A673 (cell line): ENCODE data around the gene CDHR1. TPM values are rescaled to one million over a fixed set of nuclear protein-coding genes. Genes with fewer than 3 reads are reported as not detected.

Source experiments
- BruUV-seq: library from RNA; stranded (reverse); fragments of 400-500 nt; replicated peaks from 2 replicates; lab custom pipeline; 2021; lab: Mats Ljungman, UMichigan
- CTCF ChIA-PET: fragments of 300-600 bp; sonication (Branson Sonifier 250); formaldehyde crosslinking; loops from one replicate; lab custom pipeline; 2022; ENCODE audit warnings: antibody characterized with exemption; lab: Charles Lee
- POLR2A ChIA-PET: fragments of 300-600 bp; sonication (Branson Sonifier 250); formaldehyde crosslinking; loops from one replicate; lab custom pipeline; 2022; ENCODE audit warnings: antibody characterized with exemption; ENCODE audit not compliant: low non-redundant PET; lab: Charles Lee
- DNase-seq: peaks from one replicate; pipeline ENCODE4 v3.0.0-alpha.2; 2015; ENCODE audit warnings: low spot score
- H3K27ac ChIP-seq: fragments of 200-600 bp; sonication (generic); 2 replicates; pipeline ENCODE4 v1.5.1; 2016; ENCODE audit warnings: mixed run types, low read depth, mild to moderate bottlenecking, mixed read lengths, antibody characterized with exemption, low read length; ENCODE audit not compliant: poor library complexity, severe bottlenecking
- H3K27me3 ChIP-seq: fragments of 200-600 bp; sonication (generic); replicated peaks from 2 replicates; pipeline ENCODE4 v1.6.1; 2017; ENCODE audit warnings: mixed run types, low read depth, mild to moderate bottlenecking, mixed read lengths, antibody characterized with exemption, low read length; ENCODE audit not compliant: insufficient read depth, poor library complexity
- H3K36me3 ChIP-seq: fragments of 200-600 bp; sonication (generic); 2 replicates; pipeline ENCODE4 v1.6.1; 2016; ENCODE audit warnings: mixed run types, mild to moderate bottlenecking, mixed read lengths, antibody characterized with exemption, low read length; ENCODE audit not compliant: insufficient read depth, poor library complexity, severe bottlenecking
- H3K4me1 ChIP-seq: fragments of 200-600 bp; sonication (generic); 2 replicates; pipeline ENCODE4 v1.6.1; 2017; ENCODE audit warnings: mixed run types, mild to moderate bottlenecking, mixed read lengths, antibody characterized with exemption, low read length; ENCODE audit not compliant: insufficient read depth, poor library complexity, severe bottlenecking
- H3K4me3 ChIP-seq: fragments of 200-600 bp; sonication (generic); 2 replicates; pipeline ENCODE4 v1.5.1; 2016; ENCODE audit warnings: low read depth, mixed run types, mild to moderate bottlenecking, mixed read lengths, low read length; ENCODE audit not compliant: poor library complexity, severe bottlenecking
- H3K9me3 ChIP-seq: fragments of 200-600 bp; sonication (generic); 2 replicates; pipeline ENCODE4 v1.6.1; 2016; ENCODE audit warnings: mixed run types, low read depth, mild to moderate bottlenecking, mixed read lengths, antibody characterized with exemption, low read length; ENCODE audit not compliant: poor library complexity, severe bottlenecking
- EZH2 ChIP-seq: fragments of 200-600 bp; sonication (generic); IDR thresholded peaks from 2 replicates; pipeline ENCODE4 v1.6.1; 2017; ENCODE audit warnings: borderline replicate concordance, low read depth, mild to moderate bottlenecking, mixed read lengths, antibody characterized with exemption, low read length; ENCODE audit not compliant: poor library complexity, severe bottlenecking
- intact Hi-C: fragments of 100-400 bp; cut with micrococcal nuclease; formaldehyde crosslinking; loops from one replicate; pipeline ENCODE4 v1.10.0; 2022; ENCODE audit not compliant: unreplicated experiment
- total RNA-seq: library from RNA; stranded (reverse); gene quantifications from 2 replicates; pipeline ENCODE4 v1.2.3, GENCODE V29; 2021
- TF ChIP-seq, protein P1 (sequence below): fragments of 300-800, 200-600 bp; sonication (generic); conservative IDR thresholded peaks from 2 replicates; pipeline ENCODE4 v1.5.1; 2017; ENCODE audit warnings: low read depth, mild to moderate bottlenecking, antibody characterized with exemption, low read length, moderate library complexity, mixed read lengths

CDHR1 gene
- total RNA-seq, 1 experiment from 2014 or later, result not detected

GRCh38 chr10:84205049-84205852 is 10.9 kb downstream of the CDHR1 start:
- Histone ChIP-seq H3K36me3 (no peaks in the 10 kb centered on the region), H3K27me3 (peaks cover 18% of the 10 kb centered on the region), H3K4me3 (no peak overlapping the region), H3K27ac (no peak overlapping the region), H3K9me3 (no peaks in the 10 kb centered on the region), H3K4me1 (no peaks in the 10 kb centered on the region)
- intact Hi-C loops, result loop anchor here (5.0 kb wide), 1 partner anchor 58 kb away; no protein-coding TSS in a partner anchor
- CTCF ChIA-PET, result no interaction called here
- peak; percentile 71 for DNase-seq
- no peak for TF ChIP-seq EZH2
- TF ChIP-seq, protein P1, sequence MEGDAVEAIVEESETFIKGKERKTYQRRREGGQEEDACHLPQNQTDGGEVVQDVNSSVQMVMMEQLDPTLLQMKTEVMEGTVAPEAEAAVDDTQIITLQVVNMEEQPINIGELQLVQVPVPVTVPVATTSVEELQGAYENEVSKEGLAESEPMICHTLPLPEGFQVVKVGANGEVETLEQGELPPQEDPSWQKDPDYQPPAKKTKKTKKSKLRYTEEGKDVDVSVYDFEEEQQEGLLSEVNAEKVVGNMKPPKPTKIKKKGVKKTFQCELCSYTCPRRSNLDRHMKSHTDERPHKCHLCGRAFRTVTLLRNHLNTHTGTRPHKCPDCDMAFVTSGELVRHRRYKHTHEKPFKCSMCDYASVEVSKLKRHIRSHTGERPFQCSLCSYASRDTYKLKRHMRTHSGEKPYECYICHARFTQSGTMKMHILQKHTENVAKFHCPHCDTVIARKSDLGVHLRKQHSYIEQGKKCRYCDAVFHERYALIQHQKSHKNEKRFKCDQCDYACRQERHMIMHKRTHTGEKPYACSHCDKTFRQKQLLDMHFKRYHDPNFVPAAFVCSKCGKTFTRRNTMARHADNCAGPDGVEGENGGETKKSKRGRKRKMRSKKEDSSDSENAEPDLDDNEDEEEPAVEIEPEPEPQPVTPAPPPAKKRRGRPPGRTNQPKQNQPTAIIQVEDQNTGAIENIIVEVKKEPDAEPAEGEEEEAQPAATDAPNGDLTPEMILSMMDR, result peak; percentile 89
- POLR2A ChIA-PET, result no interaction called here
- BruUV-seq, result no TSS peak

DNA sequence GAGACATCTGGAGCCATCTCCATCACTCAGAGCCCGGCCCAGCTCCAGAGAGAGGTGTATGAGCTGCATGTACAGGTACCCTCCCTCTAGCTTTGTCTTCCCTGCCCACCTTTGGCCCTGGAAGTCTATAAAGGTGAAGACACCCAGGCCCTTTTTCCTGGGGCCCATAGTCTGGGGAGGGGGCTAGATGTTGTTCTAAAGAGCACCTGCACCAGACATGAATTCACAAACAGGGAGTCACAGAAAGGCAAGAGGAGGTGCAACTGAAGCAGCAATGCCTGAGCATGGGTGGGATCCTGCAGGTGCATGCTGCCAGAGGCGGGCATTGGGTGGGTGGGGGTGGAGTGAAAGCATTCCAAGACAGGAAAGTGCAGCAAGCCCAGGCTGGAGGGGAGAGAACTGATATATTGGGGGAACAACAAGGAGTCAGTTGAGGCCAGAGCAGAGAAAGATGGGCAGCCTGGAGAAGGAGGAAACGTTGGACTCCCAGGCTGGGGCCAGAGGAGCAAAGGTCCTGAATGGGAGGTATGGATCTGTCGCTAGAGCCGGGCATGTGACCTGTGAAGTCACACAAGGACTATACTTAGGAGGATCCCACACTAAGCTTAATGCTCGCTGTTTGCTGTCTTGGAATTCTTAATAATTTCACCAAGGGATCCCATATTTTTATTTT is 11.7 kb downstream of the CDHR1 start:
- H3K4me3 ChIP-seq, result no peak overlapping the region
- no peaks in the 10 kb centered on the region for H3K4me1 ChIP-seq
- TF ChIP-seq, protein P1, result no peak
- no peak for TF ChIP-seq EZH2
- DNase-seq, result no peak
- CTCF ChIA-PET, result no interaction called here
- no peak overlapping the region for H3K27ac ChIP-seq
- POLR2A ChIA-PET, result no interaction called here
- BruUV-seq, result no TSS peak
- peaks cover 16% of the 10 kb centered on the region for H3K27me3 ChIP-seq
- intact Hi-C loops, result loop anchor here (5.0 kb wide), 1 partner anchor 59 kb away; no protein-coding TSS in a partner anchor
- H3K36me3 ChIP-seq, result no peaks in the 10 kb centered on the region
- no peaks in the 10 kb centered on the region for H3K9me3 ChIP-seq

DNA sequence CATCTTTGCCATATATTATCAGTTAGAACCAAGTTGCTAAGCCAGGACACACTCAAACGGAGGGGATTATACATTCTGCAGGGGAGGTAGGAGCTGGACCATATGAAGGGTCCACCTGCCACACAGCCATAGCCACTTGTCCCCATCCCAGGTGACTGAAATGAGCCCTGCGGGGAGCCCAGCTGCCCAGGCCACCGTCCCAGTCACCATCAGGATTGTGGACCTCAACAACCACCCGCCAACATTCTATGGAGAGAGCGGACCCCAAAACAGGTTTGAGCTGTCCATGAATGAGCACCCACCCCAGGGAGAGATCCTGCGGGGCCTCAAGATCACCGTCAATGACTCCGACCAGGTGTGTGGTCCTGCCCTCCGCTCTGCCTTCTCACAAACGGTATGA is 13.7 kb downstream of the CDHR1 start:
- TF ChIP-seq EZH2, result no peak
- TF ChIP-seq, protein P1, result no peak
- Histone ChIP-seq H3K9me3 (no peaks in the 10 kb centered on the region), H3K4me1 (no peaks in the 10 kb centered on the region), H3K4me3 (no peak overlapping the region), H3K36me3 (no peaks in the 10 kb centered on the region), H3K27me3 (peaks cover 12% of the 10 kb centered on the region), H3K27ac (no peak overlapping the region)
- ChIA-PET CTCF (no interaction called here), POLR2A (no interaction called here)
- BruUV-seq, result no TSS peak
- intact Hi-C loops, result loop anchor here (5.0 kb wide), 1 partner anchor 61 kb away; no protein-coding TSS in a partner anchor
- DNase-seq, result no peak
